Testis (tissue), 2 donors: ENCODE measurements around the gene ERBIN.

ENCODE experiments used
- POLR2A ChIP-seq: fragments of 450-650 bp; IDR thresholded peaks from one replicate; pipeline ENCODE4 v1.6.1; 2017; ENCODE audit warnings: antibody characterized with exemption, mild to moderate bottlenecking, moderate library complexity
- TF ChIP-seq, protein P1 (sequence below), 3 experiments: fragments of 450-650 bp in 2 of 3; fragments of 200-600 bp in 1 of 3; sonication (generic) in 1 of 3; IDR thresholded peaks; one replicate each; pipeline ENCODE4 v1.5.1; 2016 to 2019; ENCODE audit warnings: antibody characterized with exemption in 3 of 3, mild to moderate bottlenecking in 2 of 3, moderate library complexity in 1 of 3

DNA sequence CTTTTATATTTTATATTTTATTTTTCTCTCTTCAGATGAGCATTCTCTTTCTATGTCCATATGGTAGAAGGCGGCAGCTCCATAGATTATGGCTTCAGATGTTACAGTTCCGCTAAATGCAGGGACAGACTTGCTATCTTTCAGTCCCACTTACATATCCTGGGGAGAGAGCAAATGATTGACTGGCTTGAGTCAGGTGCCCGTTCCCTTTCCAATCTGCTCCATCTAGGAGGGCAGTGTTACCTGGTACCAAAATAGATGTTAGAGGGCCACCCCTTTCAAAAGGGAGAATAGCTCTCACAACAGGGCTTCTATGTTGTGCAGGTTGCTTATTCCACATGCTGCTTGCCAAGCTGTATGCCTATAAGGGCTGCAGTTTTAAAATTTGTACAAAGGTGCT lies 45.3 kb downstream of the ERBIN start:
- TF ChIP-seq, protein P1, sequence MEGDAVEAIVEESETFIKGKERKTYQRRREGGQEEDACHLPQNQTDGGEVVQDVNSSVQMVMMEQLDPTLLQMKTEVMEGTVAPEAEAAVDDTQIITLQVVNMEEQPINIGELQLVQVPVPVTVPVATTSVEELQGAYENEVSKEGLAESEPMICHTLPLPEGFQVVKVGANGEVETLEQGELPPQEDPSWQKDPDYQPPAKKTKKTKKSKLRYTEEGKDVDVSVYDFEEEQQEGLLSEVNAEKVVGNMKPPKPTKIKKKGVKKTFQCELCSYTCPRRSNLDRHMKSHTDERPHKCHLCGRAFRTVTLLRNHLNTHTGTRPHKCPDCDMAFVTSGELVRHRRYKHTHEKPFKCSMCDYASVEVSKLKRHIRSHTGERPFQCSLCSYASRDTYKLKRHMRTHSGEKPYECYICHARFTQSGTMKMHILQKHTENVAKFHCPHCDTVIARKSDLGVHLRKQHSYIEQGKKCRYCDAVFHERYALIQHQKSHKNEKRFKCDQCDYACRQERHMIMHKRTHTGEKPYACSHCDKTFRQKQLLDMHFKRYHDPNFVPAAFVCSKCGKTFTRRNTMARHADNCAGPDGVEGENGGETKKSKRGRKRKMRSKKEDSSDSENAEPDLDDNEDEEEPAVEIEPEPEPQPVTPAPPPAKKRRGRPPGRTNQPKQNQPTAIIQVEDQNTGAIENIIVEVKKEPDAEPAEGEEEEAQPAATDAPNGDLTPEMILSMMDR (IDR thresholded peaks at IDR 0.05): no peak
- no peak for TF ChIP-seq POLR2A
